ENCODE data around the gene ST6GALNAC3.

ST6GALNAC3 gene

GRCh38 chr1:76408303-76408702 is 333.8 kb downstream of the ST6GALNAC3 start:
- no peaks in the 10 kb centered on the region for H3K9me3 Mint-ChIP-seq
- no peak overlapping the region for H3K27ac Mint-ChIP-seq
- DNase-seq (no peak), ATAC-seq (replicated peaks) (no peak)
- peaks cover 2 to 16% of the 10 kb centered on the region in 2 donors for H3K4me1 Mint-ChIP-seq
- no peaks in the 10 kb centered on the region for H3K27me3 Mint-ChIP-seq
- H3K36me3 Mint-ChIP-seq, result peaks cover 8 to 10% of the 10 kb centered on the region in 2 donors
- H3K4me3 Mint-ChIP-seq, result no peak overlapping the region

- Mint-ChIP-seq H3K9me3 (no peaks in the 10 kb centered on the region), H3K27ac (no peak overlapping the region), H3K36me3 (peaks cover 8 to 10% of the 10 kb centered on the region in 2 donors), H3K4me3 (no peak overlapping the region), H3K27me3 (no peaks in the 10 kb centered on the region), H3K4me1 (peaks cover 0 to 20% of the 10 kb centered on the region in 2 donors)
- no peak for DNase-seq
- no peak for ATAC-seq (replicated peaks)
Measured at GRCh38 chr1:76410499-76410898, 336.0 kb downstream of the ST6GALNAC3 start.

DNA sequence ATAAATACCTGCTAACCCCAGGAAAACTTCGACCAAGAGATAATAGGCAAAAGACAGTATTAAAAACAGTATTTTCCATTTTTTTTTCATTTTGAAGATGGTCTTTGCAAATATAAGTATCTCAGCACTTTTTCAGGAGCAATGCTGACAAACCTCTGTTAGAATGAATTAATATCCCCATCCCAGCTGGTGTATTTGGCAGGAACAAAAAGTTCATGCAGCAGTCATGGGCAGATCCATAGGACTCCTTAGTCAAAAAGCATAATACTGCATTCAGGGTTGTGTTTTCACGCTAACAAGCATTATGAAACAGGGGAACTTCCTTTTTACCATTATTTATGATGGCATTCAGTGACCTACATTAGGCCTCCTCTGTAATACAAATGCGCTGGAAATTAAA is 344.0 kb downstream of the ST6GALNAC3 start:
- ATAC-seq (replicated peaks) (no peak), DNase-seq (no peak)
- H3K27me3 Mint-ChIP-seq, result no peaks in the 10 kb centered on the region
- H3K27ac Mint-ChIP-seq, result peak overlapping the region; percentile 31
- no peaks in the 10 kb centered on the region for H3K9me3 Mint-ChIP-seq
- H3K36me3 Mint-ChIP-seq, result peaks cover 4 to 7% of the 10 kb centered on the region in 2 donors
- H3K4me3 Mint-ChIP-seq, result no peak overlapping the region
- H3K4me1 Mint-ChIP-seq, result peaks cover 0 to 4% of the 10 kb centered on the region in 2 donors

- no peaks in the 10 kb centered on the region for H3K27me3 Mint-ChIP-seq
- peaks cover 4 to 7% of the 10 kb centered on the region in 2 donors for H3K36me3 Mint-ChIP-seq
- DNase-seq (no peak), ATAC-seq (replicated peaks) (no peak)
- H3K27ac Mint-ChIP-seq, result no peak overlapping the region
- H3K4me3 Mint-ChIP-seq, result no peak overlapping the region
- H3K9me3 Mint-ChIP-seq, result no peaks in the 10 kb centered on the region
- H3K4me1 Mint-ChIP-seq, result peaks cover 0 to 2% of the 10 kb centered on the region in 2 donors
Measured at GRCh38 chr1:76419603-76420002, 345.1 kb downstream of the ST6GALNAC3 start.

- H3K4me3 Mint-ChIP-seq, result peak overlapping the region in 1 of 2 donors; percentile 17
- peaks cover 4 to 9% of the 10 kb centered on the region in 2 donors for H3K36me3 Mint-ChIP-seq
- H3K27ac Mint-ChIP-seq, result no peak overlapping the region
- ATAC-seq (replicated peaks), result peak; percentile 52 to 65
- H3K27me3 Mint-ChIP-seq, result no peaks in the 10 kb centered on the region
- H3K4me1 Mint-ChIP-seq, result peaks cover 0 to 2% of the 10 kb centered on the region in 2 donors
- H3K9me3 Mint-ChIP-seq, result peaks cover 0 to 2% of the 10 kb centered on the region in 2 donors
- DNase-seq, result no peak
Measured at GRCh38 chr1:76425201-76426145, 350.9 kb downstream of the ST6GALNAC3 start.

- no peak for DNase-seq
- ATAC-seq (replicated peaks), result no peak
- Mint-ChIP-seq H3K9me3 (peaks cover 0 to 2% of the 10 kb centered on the region in 2 donors), H3K4me1 (peaks cover 0 to 2% of the 10 kb centered on the region in 2 donors), H3K27me3 (no peaks in the 10 kb centered on the region), H3K36me3 (peaks cover 4 to 9% of the 10 kb centered on the region in 2 donors), H3K27ac (no peak overlapping the region), H3K4me3 (no peak overlapping the region)
Measured at GRCh38 chr1:76426606-76427005, 352.1 kb downstream of the ST6GALNAC3 start.

DNA sequence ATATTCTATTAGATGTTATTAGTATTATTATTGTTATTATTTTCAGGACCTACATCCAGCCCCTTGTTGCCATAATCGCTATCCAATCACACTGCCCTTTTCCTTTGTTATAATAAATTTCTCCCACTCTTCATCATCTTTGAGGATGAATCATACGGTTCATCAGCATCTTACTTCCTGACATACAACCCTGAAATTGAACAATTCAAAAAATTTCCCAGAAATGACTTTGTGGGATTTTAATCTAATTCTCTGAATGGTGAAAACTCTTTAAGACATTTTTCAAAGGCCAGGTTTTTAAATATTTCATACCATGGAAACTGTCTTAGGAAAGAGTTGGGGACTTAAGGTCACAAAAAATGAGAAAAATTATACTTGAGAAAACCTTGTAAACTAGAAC is 353.5 kb downstream of the ST6GALNAC3 start:
- H3K4me3 Mint-ChIP-seq, result no peak overlapping the region
- H3K36me3 Mint-ChIP-seq, result peaks cover 1 to 9% of the 10 kb centered on the region in 2 donors
- no peaks in the 10 kb centered on the region for H3K27me3 Mint-ChIP-seq
- peaks cover 0 to 2% of the 10 kb centered on the region in 2 donors for H3K9me3 Mint-ChIP-seq
- H3K27ac Mint-ChIP-seq, result no peak overlapping the region
- no peak for DNase-seq
- peaks cover 2% of the 10 kb centered on the region in 2 donors for H3K4me1 Mint-ChIP-seq
- ATAC-seq (replicated peaks), result no peak

DNA sequence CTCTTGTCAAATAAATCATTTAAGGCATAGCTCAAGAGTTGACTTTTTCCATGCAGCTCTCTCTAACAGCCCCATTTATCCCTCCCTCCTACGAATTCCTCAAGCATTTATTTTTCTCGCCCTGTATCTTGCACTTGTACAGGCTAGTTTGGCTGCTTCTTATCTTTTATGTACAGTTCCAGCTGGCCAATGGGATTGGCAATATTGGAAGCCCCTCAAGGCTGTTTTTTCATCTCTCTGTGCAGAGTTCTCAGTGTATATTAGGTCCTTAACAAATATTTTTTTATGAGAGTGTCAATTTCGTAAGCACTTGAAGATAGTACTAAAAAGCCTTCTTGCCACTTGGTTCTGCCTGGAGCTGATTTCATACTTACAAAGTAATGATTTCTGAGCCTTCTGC is 356.0 kb downstream of the ST6GALNAC3 start:
- Mint-ChIP-seq H3K9me3 (peaks cover 0 to 2% of the 10 kb centered on the region in 2 donors), H3K36me3 (peaks cover 0 to 6% of the 10 kb centered on the region in 2 donors), H3K27ac (no peak overlapping the region), H3K27me3 (no peaks in the 10 kb centered on the region), H3K4me1 (peaks cover 0 to 6% of the 10 kb centered on the region in 2 donors), H3K4me3 (no peak overlapping the region)
- ATAC-seq (replicated peaks) (no peak), DNase-seq (no peak)

DNA sequence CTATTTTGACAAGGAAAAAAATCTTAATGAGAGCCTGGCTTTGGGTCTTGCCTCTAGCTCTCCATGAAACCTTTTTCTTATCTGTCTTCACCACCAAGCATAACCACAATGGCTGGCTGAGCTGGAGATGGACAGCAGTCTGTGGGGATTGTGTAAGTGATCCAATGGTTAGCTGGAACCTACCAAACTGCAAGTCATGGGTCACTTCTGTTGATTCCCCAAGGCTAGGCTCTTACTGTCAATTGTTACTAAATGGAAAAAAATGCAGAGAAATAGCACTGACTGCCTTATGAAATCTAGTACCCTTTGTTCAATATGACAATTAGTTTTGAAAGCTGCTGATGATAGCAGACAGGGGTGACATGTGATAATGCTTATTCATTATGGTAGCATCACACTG is 359.0 kb downstream of the ST6GALNAC3 start:
- Mint-ChIP-seq H3K27ac (no peak overlapping the region), H3K27me3 (no peaks in the 10 kb centered on the region), H3K9me3 (no peaks in the 10 kb centered on the region), H3K4me1 (peaks cover 0 to 6% of the 10 kb centered on the region in 2 donors), H3K4me3 (no peak overlapping the region), H3K36me3 (peaks cover 0 to 2% of the 10 kb centered on the region in 2 donors)
- DNase-seq (no peak), ATAC-seq (replicated peaks) (no peak)

DNA sequence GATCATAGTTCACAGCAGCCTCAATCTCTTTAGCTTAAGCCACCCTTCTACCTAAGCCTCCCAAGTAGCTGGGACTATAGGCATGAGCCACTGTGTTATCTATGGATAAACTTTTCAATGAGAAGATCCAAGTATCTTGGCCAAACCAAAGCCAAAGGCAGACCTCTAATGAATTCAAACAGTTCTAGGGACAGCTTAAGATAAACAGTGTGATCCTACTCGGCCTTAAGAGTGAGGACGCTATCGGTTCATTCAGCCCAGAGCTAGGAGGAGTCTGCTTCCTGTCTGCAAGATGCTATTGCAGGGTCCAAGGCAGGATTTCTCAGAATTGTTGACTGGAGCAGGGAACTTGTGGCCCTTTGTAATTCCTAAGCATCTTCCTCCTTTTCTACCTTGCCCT is 368.7 kb downstream of the ST6GALNAC3 start:
- H3K9me3 Mint-ChIP-seq, result peaks cover 7 to 15% of the 10 kb centered on the region in 2 donors
- peaks cover 10 to 28% of the 10 kb centered on the region in 2 donors for H3K36me3 Mint-ChIP-seq
- H3K4me3 Mint-ChIP-seq, result no peak overlapping the region
- ATAC-seq (replicated peaks) (no peak), DNase-seq (no peak)
- H3K4me1 Mint-ChIP-seq, result peaks cover 2 to 5% of the 10 kb centered on the region in 2 donors
- H3K27ac Mint-ChIP-seq, result no peak overlapping the region
- no peaks in the 10 kb centered on the region for H3K27me3 Mint-ChIP-seq

- Mint-ChIP-seq H3K4me3 (no peak overlapping the region), H3K27ac (no peak overlapping the region), H3K4me1 (peaks cover 2 to 5% of the 10 kb centered on the region in 2 donors), H3K9me3 (peaks cover 9 to 18% of the 10 kb centered on the region in 2 donors), H3K27me3 (no peaks in the 10 kb centered on the region), H3K36me3 (peaks cover 12 to 27% of the 10 kb centered on the region in 2 donors)
- no peak for DNase-seq
- ATAC-seq (replicated peaks), result no peak
Measured at GRCh38 chr1:76444773-76445172, 370.2 kb downstream of the ST6GALNAC3 start.

DNA sequence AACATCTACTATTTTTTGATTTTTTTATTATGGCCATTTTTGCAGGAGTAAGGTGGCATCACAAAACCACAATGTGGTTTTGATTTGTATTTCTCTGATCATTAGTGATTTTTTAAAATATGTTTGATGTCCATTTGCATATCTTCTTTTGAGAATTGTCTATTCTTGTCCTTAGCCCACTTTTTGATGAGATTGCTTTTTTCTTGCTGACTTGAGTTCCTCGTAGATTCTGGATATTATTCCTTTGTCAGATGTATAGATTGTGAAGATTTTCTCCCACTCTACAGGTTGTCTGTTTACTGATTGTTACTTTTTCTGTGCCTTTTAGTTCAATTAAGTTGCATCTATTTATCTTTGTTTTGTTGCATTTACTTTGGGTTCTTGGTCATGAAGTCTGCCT is 375.7 kb downstream of the ST6GALNAC3 start:
- DNase-seq, result no peak
- H3K4me1 Mint-ChIP-seq, result no peaks in the 10 kb centered on the region
- peaks cover 49 to 66% of the 10 kb centered on the region in 2 donors for H3K36me3 Mint-ChIP-seq
- H3K4me3 Mint-ChIP-seq, result no peak overlapping the region
- no peak for ATAC-seq (replicated peaks)
- H3K9me3 Mint-ChIP-seq, result peaks cover 39 to 41% of the 10 kb centered on the region in 2 donors
- H3K27me3 Mint-ChIP-seq, result no peaks in the 10 kb centered on the region
- H3K27ac Mint-ChIP-seq, result no peak overlapping the region

- peak in 1 of 2 donors; percentile 34 for ATAC-seq (replicated peaks)
- Mint-ChIP-seq H3K27me3 (no peaks in the 10 kb centered on the region), H3K27ac (no peak overlapping the region), H3K4me3 (no peak overlapping the region), H3K4me1 (peaks cover 9 to 21% of the 10 kb centered on the region in 2 donors), H3K36me3 (no peaks in the 10 kb centered on the region), H3K9me3 (peaks cover 0 to 2% of the 10 kb centered on the region in 2 donors)
- DNase-seq, result no peak
Measured at GRCh38 chr1:76463278-76463677, 388.7 kb downstream of the ST6GALNAC3 start.

- Mint-ChIP-seq H3K27ac (peak overlapping the region; percentile 51), H3K36me3 (no peaks in the 10 kb centered on the region), H3K9me3 (peaks cover 0 to 2% of the 10 kb centered on the region in 2 donors), H3K27me3 (no peaks in the 10 kb centered on the region), H3K4me3 (no peak overlapping the region), H3K4me1 (peaks cover 9 to 21% of the 10 kb centered on the region in 2 donors)
- DNase-seq, result no peak
- ATAC-seq (replicated peaks), result peak; percentile 56 to 77
Measured at GRCh38 chr1:76463849-76464248, 389.3 kb downstream of the ST6GALNAC3 start.

DNA sequence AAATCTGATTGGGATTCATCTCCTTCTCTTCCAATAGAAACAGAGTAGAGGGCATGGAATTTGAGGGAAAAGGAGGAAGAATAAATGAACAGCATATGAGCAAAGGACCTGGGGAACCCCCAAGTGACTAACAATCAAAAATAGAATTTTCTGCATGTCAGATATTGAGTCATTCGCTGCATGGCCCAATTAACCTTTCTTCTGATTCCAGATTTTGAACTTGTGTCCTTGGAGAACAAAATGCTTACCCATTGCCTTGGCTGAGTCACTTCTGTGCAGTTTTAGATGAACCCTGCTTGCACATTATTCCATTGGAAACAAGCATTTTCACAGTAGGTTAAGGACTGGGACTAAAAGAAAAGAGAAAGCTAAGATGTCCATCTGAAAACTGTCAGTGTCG is 390.5 kb downstream of the ST6GALNAC3 start:
- H3K27ac Mint-ChIP-seq, result no peak overlapping the region
- DNase-seq, result no peak
- no peaks in the 10 kb centered on the region for H3K36me3 Mint-ChIP-seq
- ATAC-seq (replicated peaks), result peak; percentile 65 to 71
- H3K4me3 Mint-ChIP-seq, result no peak overlapping the region
- peaks cover 9 to 21% of the 10 kb centered on the region in 2 donors for H3K4me1 Mint-ChIP-seq
- no peaks in the 10 kb centered on the region for H3K9me3 Mint-ChIP-seq
- no peaks in the 10 kb centered on the region for H3K27me3 Mint-ChIP-seq

Measured in stimulated activated naive B cell treated with anti-CD40 and anti-IgM and Interleukin-4, amounts not matched to agents 10 μg/mL and 1 μg/mL and 100 μg/mL, for 72 hours (primary cell).